Activated CD4-positive, alpha-beta T cell treated with anti-CD3 and anti-CD28 coated beads, Interleukin-2, amount 10 ng/mL, durations not matched to agents 7 days and 5 days (primary cell): ENCODE results near the gene POLR2A. TPM values are rescaled to one million over a fixed set of nuclear protein-coding genes. Genes with fewer than 3 reads are reported as not detected.
"Not testable (repeated sequence)": the region's sequence is repeated elsewhere in the genome, so short reads cannot be mapped to it uniquely, and the experiment has no call there.

Experiments
- CTCF ChIA-PET: fragments of 350-600 bp; sonication (Branson Sonifier 250); formaldehyde crosslinking; loops from one replicate; lab custom pipeline; 2021; ENCODE audit warnings: antibody characterized with exemption; lab: Charles Lee
- POLR2A ChIA-PET: fragments of 350-600 bp; sonication (Branson Sonifier 250); formaldehyde crosslinking; loops from one replicate; lab custom pipeline; 2021; ENCODE audit warnings: antibody characterized with exemption; lab: Charles Lee
- DNase-seq: peaks from one replicate; pipeline ENCODE4 v3.0.0-alpha.2; 2020
- H3K27ac Mint-ChIP-seq: one replicate; pipeline ENCODE4 v1.8.0; 2021; ENCODE audit warnings: mild to moderate bottlenecking, moderate library complexity, mixed read lengths
- H3K27me3 Mint-ChIP-seq: one replicate; pipeline ENCODE4 v1.8.0; 2021; ENCODE audit warnings: mixed read lengths
- H3K36me3 Mint-ChIP-seq: one replicate; pipeline ENCODE4 v1.8.0; 2021; ENCODE audit warnings: low read depth, mixed read lengths
- H3K4me1 Mint-ChIP-seq: one replicate; pipeline ENCODE4 v1.8.0; 2021; ENCODE audit warnings: mixed read lengths
- H3K4me3 Mint-ChIP-seq: one replicate; pipeline ENCODE4 v1.8.0; 2021; ENCODE audit warnings: mild to moderate bottlenecking, moderate library complexity, mixed read lengths
- H3K9me3 Mint-ChIP-seq: one replicate; pipeline ENCODE4 v1.8.0; 2021; ENCODE audit warnings: mixed read lengths
- total RNA-seq, 2 experiments: library from RNA; stranded (reverse); gene quantifications; one replicate each; pipeline ENCODE4 v1.2.3, GENCODE V29; 2021

Gene POLR2A
- total RNA-seq, 2 experiments from 2014 or later = 175 to 201 TPM

DNA sequence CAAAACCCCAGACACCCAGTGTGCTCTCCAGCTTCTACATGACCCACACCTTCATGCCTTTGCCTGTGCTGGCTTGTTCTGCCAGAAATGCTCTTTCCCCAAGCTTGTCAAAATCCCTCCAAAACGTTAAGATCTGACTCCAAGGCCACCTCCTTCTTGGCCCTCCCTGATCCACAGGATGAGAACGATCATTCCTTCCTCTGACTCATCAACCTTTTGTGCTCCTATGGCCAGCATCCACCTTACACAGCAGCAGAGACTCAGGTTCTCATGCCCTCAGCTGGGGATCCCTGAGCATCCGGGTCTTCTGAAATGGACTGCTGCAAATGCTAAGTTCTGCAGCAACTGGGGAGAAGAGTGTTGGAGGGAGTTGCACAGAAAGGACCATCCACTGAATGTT, 7.7 kb upstream of the POLR2A start:
- DNase-seq = no peak
- H3K9me3 Mint-ChIP-seq = no peaks in the 10 kb centered on the region
- no peak overlapping the region for H3K4me3 Mint-ChIP-seq
- ChIA-PET POLR2A (interaction anchor here (0.6 kb wide), 1 partner anchor 147 kb away, joined by 3 read pairs; no protein-coding TSS in a partner anchor), CTCF (interaction anchor here (0.9 to 2.9 kb wide), 3 partner anchors 12 to 84 kb away, joined by 4 to 13 read pairs (median 6); no protein-coding TSS in a partner anchor)
- H3K27me3 Mint-ChIP-seq = no peaks in the 10 kb centered on the region
- peak overlapping the region; percentile 10 for H3K27ac Mint-ChIP-seq
- H3K36me3 Mint-ChIP-seq = peaks cover 8% of the 10 kb centered on the region
- H3K4me1 Mint-ChIP-seq = peaks cover 62% of the 10 kb centered on the region

DNA sequence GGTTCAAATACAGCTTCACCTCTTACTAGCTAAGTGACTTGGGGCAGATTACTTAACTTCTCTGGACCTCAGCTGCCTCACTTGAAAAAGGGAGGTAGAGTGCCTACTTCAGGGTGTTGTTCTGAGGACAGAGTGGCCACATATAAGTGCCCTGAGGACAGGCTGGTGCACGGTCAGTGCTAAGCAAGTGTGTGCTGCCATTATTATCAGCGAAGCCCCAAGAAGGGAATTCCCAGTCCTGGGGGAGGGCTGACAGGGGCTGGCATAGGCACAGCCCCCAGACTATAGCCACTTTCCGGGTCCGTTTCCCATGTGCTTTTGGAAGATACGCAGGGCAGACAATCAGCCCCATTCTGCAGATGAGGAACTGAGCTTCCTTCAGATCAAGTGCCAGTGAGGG, 7.2 kb upstream of the POLR2A start:
- ChIA-PET CTCF (interaction anchor here (0.7 to 2.9 kb wide), 5 partner anchors 12 to 101 kb away, joined by 3 to 13 read pairs (median 4); no protein-coding TSS in a partner anchor), POLR2A (interaction anchor here (0.6 kb wide), 2 partner anchors 36 to 147 kb away, joined by 3 read pairs; no protein-coding TSS in a partner anchor)
- H3K36me3 Mint-ChIP-seq = peaks cover 8% of the 10 kb centered on the region
- H3K4me3 Mint-ChIP-seq = peak overlapping the region; percentile 84
- H3K27ac Mint-ChIP-seq = no peak overlapping the region
- no peaks in the 10 kb centered on the region for H3K9me3 Mint-ChIP-seq
- H3K4me1 Mint-ChIP-seq = peaks cover 62% of the 10 kb centered on the region
- no peak for DNase-seq
- H3K27me3 Mint-ChIP-seq = no peaks in the 10 kb centered on the region

DNA sequence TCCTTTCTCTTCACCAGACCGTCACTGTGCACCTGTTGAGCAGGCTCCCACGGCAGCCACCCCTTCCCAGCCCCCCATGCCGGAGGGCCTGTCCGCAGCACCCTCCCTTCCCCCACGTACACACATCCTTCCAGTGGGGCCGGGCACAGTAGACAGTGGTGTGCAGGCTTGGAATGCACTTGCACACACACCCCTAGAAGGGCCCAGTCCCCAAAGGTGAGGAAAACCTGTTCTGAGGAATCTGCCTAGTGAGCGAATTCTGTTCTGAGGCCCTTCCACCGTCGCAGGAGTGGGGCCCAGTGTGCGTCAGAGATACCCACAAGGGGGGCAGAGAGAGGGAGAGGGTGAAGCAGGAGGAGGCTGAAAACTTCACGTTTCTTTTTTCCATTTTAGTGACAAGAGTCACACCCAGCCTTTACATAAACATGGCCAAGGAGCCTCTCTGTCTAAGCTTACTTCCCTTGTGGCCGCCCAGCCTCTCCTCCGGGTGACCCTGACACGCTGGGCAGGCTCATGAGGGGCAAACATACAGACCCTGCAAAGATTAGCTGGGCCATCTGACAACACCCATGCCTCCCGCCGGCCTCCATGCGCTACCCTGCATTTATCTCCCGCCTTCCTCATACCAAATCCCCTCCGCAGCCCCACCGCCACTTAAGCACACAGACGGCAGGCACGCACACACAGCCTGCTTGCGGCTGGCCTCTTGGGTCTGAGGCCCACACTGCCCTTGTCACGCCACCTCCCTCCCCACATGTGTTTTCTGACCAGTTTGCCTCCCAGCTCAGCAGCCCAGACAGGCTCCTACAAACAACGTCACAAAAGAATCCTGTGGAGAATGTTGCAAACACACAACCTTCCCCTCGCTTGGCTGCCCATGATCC, 6.5 kb upstream of the POLR2A start:
- no peak for DNase-seq
- ChIA-PET POLR2A (interaction anchor here (0.6 to 1.1 kb wide), 2 partner anchors 22 to 35 kb away, joined by 3 to 4 read pairs; no protein-coding TSS in a partner anchor), CTCF (interaction anchor here (0.7 to 2.9 kb wide), 4 partner anchors 13 to 102 kb away, joined by 3 to 13 read pairs (median 5); no protein-coding TSS in a partner anchor)
- H3K4me1 Mint-ChIP-seq = peaks cover 65% of the 10 kb centered on the region
- no peaks in the 10 kb centered on the region for H3K9me3 Mint-ChIP-seq
- peak overlapping the region; percentile 84 for H3K4me3 Mint-ChIP-seq
- peak overlapping the region; percentile 77 for H3K27ac Mint-ChIP-seq
- no peaks in the 10 kb centered on the region for H3K27me3 Mint-ChIP-seq
- peaks cover 8% of the 10 kb centered on the region for H3K36me3 Mint-ChIP-seq

DNA sequence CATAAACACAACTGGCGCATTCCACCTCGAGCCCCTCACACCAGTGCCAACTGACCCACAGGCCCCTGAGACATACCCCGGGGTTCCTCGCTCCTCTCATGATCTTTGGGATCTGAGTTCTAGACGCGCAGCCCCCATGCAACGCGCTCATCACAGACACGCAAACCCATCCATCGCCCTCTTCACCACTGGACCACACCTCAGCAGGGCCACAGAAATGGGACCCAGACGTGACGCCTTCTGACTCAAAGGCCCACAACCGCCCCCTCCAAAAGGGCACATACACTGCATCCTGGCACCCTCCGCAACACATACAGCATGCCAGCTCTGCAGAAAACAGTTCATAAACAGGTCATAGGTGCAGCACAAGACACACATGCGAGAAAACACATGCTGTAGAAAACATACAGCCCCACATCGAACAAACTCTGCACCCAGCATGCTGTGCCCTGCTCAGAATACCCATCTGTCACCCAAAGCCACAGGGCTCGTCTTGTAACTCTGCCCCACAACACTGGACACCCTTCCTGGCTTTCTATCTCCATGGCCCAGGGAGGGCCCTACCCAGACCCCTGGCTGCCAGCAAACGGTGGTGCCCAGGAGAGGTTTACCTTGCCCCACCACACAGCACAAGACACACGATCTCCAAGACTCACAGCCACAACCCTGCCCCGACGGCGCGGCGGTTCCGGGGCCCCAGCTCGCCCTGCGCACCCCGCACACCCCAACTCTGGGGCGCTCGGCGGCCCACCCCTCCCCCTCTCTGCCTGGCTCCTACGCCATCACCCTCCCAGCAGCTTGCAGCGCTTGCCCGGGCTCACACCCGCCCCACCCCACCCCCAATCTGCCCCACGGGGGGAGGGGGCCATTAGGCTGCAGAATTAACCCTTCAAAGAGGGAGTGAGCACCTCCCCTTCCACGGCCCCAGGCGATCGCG, 5.6 kb upstream of the POLR2A start:
- POLR2A ChIA-PET = interaction anchor here (1.1 kb wide), 1 partner anchor 23 kb away, joined by 4 read pairs; no protein-coding TSS in a partner anchor

DNA sequence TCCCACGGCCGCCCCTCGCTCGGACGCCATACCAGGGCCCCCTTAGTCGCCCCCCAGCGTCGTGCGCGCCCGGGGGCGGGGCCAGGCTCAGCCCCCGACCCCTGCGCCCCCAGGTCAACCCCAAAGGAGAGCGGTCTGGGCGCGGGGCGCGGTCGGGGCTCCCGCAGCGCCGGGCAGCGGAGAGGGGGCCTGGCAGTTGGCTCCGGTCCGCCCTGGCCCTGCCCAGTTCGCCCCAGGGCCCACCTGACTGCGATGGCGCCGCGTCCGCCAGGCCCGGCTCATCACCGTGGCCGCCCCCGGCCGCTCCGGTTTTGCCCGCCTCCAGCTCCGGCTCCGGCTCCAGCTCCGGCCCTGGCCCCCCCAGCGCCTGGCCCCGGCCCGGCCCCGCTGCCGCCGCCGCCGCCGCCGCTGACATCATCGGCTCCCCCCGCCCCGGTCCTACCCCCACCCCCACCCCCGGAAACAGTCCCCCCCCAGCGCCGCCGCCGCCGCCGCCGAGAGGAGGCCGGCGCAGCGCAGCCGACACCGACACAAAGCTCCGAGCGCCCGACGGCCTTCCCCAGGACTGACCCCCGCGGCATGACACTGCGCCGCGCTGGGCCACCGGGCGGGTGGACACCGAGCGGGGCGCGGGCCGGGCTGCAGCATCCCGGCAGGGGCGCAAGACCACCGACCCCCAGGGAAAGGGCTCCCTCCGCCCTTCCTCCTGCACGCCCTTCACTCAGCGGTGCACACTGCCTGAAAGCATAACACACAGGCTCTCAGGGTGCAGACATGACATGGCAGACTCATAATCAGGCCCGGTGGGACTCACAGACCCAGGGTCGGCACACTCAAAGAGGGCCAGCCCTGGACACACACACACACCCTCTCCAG, 4.7 kb upstream of the POLR2A start, which contains the start of gene ZBTB4:
Gene ZBTB4 (minus strand): TSS at position 419 of the 876 bp plus-strand sequence. CDS start 12,830 bp downstream, outside the sequence.
- Mint-ChIP-seq H3K27ac (peak within 1 kb of the TSS; percentile 94), H3K4me1 (peaks cover 68% of the 10 kb centered on the region)
- CTCF ChIA-PET = interaction anchor here (0.8 to 1.5 kb wide), 3 partner anchors 25 to 81 kb away, joined by 3 to 7 read pairs (median 5); no protein-coding TSS in a partner anchor

More for the DNA sequence above, 5.6 kb upstream of the POLR2A start:
- DNase-seq = peak; percentile 68
- no peaks in the 10 kb centered on the region for H3K27me3 Mint-ChIP-seq
- peaks cover 68% of the 10 kb centered on the region for H3K4me1 Mint-ChIP-seq
- peak overlapping the region; percentile 77 for H3K27ac Mint-ChIP-seq
- no peaks in the 10 kb centered on the region for H3K9me3 Mint-ChIP-seq
- H3K36me3 Mint-ChIP-seq = peaks cover 9% of the 10 kb centered on the region
- CTCF ChIA-PET = interaction anchor here (0.6 to 2.9 kb wide), 3 partner anchors 14 to 160 kb away, joined by 3 to 13 read pairs (median 6); no protein-coding TSS in a partner anchor
- peak overlapping the region; percentile 84 for H3K4me3 Mint-ChIP-seq

DNA sequence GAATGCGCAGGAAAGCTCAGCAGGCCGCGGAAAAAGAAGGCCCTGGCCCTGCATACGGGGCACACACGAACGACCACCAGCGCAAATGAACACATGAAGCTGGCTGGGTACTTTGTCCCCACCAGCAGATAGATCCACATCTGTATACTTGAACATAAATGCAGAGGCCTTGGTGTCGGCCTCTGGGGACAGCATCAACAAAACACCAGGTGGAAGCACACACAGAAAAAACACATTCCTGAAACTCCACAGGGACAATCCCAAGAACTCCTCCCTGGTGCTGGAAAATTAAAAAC, 4.1 kb upstream of the POLR2A start:
- POLR2A ChIA-PET = no interaction called here
- H3K4me3 Mint-ChIP-seq = peak overlapping the region; percentile 88

More for the DNA sequence above, 4.7 kb upstream of the POLR2A start, which contains the start of gene ZBTB4:
- Mint-ChIP-seq H3K36me3 (peaks cover 10% of the 10 kb centered on the region), H3K27me3 (no peaks in the 10 kb centered on the region), H3K4me3 (peak within 1 kb of the TSS; percentile 88), H3K9me3 (no peaks in the 10 kb centered on the region)
- POLR2A ChIA-PET = no interaction called here
- peak; percentile 64 for DNase-seq

DNA sequence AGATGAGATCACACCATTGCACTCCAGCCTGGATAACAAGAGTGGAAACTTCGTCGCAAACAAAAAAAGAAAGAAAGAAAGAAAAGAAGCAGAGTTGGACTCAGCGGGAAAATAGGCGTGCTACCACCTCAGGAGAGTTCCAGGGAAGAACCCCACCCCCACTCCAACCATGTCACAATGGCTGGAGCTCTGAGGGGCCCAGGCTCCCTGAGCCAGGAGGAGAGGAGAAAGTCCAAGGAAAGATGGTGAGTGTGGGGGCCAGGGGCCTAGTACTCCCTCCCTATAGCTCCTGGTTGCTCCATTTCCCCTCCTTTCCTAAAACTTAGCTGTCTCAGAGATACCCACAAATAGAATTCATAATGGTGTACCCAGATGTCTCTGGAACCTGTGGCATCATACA, 2.9 kb upstream of the POLR2A start, which contains the start of gene SLC35G6:
Gene SLC35G6 (plus strand): TSS at position 172 of the 400 bp plus-strand sequence. CDS start 71 bp downstream, at position 243.
- peak within 1 kb of the TSS; percentile 88 for H3K4me3 Mint-ChIP-seq
- DNase-seq, H3K9me3 Mint-ChIP-seq, H3K27me3 Mint-ChIP-seq: not testable (repeated sequence)
- H3K4me1 Mint-ChIP-seq = peaks cover 69% of the 10 kb centered on the region
- peak within 1 kb of the TSS; percentile 99 for H3K27ac Mint-ChIP-seq
- CTCF ChIA-PET = interaction anchor here (1.0 to 1.4 kb wide), 2 partner anchors 19 to 45 kb away, joined by 4 to 5 read pairs; no protein-coding TSS in a partner anchor
- H3K36me3 Mint-ChIP-seq = peaks cover 22% of the 10 kb centered on the region
- POLR2A ChIA-PET = interaction anchor here (0.6 kb wide), 1 partner anchor 26 kb away, joined by 3 read pairs; no protein-coding TSS in a partner anchor

More for the DNA sequence above, 4.1 kb upstream of the POLR2A start:
- DNase-seq = no peak
- H3K36me3 Mint-ChIP-seq = peaks cover 15% of the 10 kb centered on the region
- CTCF ChIA-PET = interaction anchor here (1.2 to 1.5 kb wide), 2 partner anchors 26 to 43 kb away, joined by 3 to 7 read pairs; no protein-coding TSS in a partner anchor
- H3K27me3 Mint-ChIP-seq = no peaks in the 10 kb centered on the region
- H3K9me3 Mint-ChIP-seq = no peaks in the 10 kb centered on the region
- peak overlapping the region; percentile 94 for H3K27ac Mint-ChIP-seq
- H3K4me1 Mint-ChIP-seq = peaks cover 71% of the 10 kb centered on the region

DNA sequence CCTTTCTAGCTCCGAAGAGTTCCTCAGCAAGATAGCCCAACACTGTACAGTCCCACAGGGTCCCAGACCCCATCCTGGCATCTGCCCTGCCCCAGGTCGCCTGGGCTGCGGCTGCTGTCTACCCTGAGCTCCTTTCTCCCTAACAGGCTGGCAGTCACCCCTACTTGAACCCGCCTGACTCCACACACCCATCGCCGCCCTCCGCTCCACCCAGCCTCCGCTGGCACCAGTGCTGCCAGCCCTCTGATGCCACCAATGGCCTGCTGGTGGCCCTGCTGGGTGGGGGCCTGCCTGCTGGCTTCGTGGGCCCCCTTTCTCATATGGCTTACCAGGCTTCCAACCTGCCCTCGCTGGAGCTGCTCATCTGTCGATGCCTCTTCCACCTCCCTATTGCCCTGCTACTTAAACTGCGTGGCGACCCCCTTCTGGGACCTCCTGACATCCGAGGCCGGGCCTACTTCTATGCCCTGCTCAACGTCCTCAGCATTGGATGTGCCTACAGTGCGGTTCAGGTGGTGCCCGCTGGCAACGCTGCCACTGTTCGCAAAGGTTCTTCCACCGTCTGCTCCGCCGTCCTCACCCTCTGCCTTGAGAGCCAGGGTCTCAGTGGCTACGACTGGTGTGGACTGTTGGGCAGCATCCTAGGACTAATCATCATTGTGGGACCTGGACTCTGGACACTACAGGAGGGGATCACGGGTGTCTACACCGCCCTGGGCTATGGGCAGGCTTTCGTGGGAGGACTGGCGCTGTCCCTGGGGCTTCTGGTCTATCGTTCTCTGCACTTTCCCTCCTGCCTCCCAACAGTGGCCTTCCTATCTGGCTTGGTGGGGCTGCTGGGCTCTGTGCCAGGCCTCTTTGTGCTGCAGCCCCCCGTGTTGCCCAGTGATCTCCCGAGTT, 2.1 kb upstream of the POLR2A start:
- peak overlapping the region; percentile 99 for H3K27ac Mint-ChIP-seq
- H3K36me3 Mint-ChIP-seq = peaks cover 22% of the 10 kb centered on the region
- H3K9me3 Mint-ChIP-seq, DNase-seq, POLR2A ChIA-PET, H3K27me3 Mint-ChIP-seq: not testable (repeated sequence)
- H3K4me3 Mint-ChIP-seq = peak overlapping the region; percentile 94
- peaks cover 68% of the 10 kb centered on the region for H3K4me1 Mint-ChIP-seq
- CTCF ChIA-PET = interaction anchor here (1.0 to 1.4 kb wide), 2 partner anchors 20 to 45 kb away, joined by 4 to 5 read pairs; no protein-coding TSS in a partner anchor

DNA sequence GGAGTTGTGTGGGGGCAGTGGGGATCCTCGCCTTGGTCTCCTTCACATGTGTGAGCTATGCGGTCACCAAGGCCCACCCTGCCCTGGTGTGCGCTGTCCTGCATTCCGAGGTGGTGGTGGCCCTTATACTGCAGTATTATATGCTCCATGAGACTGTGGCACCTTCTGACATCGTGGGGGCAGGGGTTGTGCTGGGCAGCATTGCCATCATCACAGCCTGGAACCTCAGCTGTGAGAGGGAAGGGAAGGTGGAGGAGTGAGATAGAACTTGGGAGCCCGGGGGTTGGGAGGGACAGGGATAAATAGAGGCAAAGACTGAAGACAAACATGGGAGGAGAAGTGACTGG, 1.5 kb upstream of the POLR2A start:
- DNase-seq, POLR2A ChIA-PET, H3K9me3 Mint-ChIP-seq, H3K27me3 Mint-ChIP-seq: not testable (repeated sequence)
- Mint-ChIP-seq H3K27ac (peak overlapping the region; percentile 99), H3K4me1 (peaks cover 68% of the 10 kb centered on the region), H3K36me3 (peaks cover 27% of the 10 kb centered on the region), H3K4me3 (peak overlapping the region; percentile 94)
- CTCF ChIA-PET = interaction anchor here (2.1 kb wide), 1 partner anchor 78 kb away, joined by 7 read pairs; no protein-coding TSS in a partner anchor
